H1 (cell line): ENCODE measurements around the gene TBC1D22A. TPM values are rescaled to one million over a fixed set of nuclear protein-coding genes. Genes with fewer than 3 reads are reported as not detected.

Experiments used
- CBX5 ChIP-seq: fragments of 300-800, 300-1000 bp; sonication (generic); IDR thresholded peaks from 2 replicates; pipeline ENCODE4 v1.7.1; 2016; ENCODE audit warnings: antibody characterized with exemption, low read length, low read depth
- CBX8 ChIP-seq: fragments of 300-800, 300-1000 bp; sonication (generic); IDR thresholded peaks from 2 replicates; pipeline ENCODE4 v1.7.1; 2016; ENCODE audit warnings: low read depth, low read length, borderline replicate concordance
- CHD7 ChIP-seq: fragments of 300-600 bp; sonication (generic); IDR thresholded peaks from 2 replicates; pipeline ENCODE4 v1.7.1; 2012; ENCODE audit warnings: low read length, moderate library complexity, mild to moderate bottlenecking, inconsistent platforms; ENCODE audit not compliant: insufficient replicate concordance
- JUN ChIP-seq: IDR thresholded peaks from 2 replicates; pipeline ENCODE4 v1.6.1; 2011; ENCODE audit warnings: low read depth, mild to moderate bottlenecking, improper control_type of control experiment, low read length
- KDM4A ChIP-seq: IDR thresholded peaks from one replicate; pipeline ENCODE4 v1.7.1; 2012; ENCODE audit warnings: low read depth, mild to moderate bottlenecking, moderate library complexity, low read length, inconsistent platforms; ENCODE audit not compliant: severe bottlenecking
- TAF7 ChIP-seq: optimal IDR thresholded peaks from 2 replicates; pipeline ENCODE3; 2011; ENCODE audit warnings: low read depth, mild to moderate bottlenecking, inconsistent platforms, low read length, moderate library complexity, borderline replicate concordance
- ZNF274 ChIP-seq: IDR thresholded peaks from 2 replicates; pipeline ENCODE4 v1.7.0; 2012; ENCODE audit warnings: low read length, borderline replicate concordance; ENCODE audit errors: extremely low read depth
- polyA plus RNA-seq, 7 experiments: library from polyadenylated mRNA; depleted of rRNA in 3 of 7; stranded (reverse) in 5 of 7; unstranded in 2 of 7; fragments of >200 nt in 5 of 7; fragments of 200-250 nt in 2 of 7; gene quantifications; 1 replicate in 5 of 7; 2 replicates in 1 of 7; 4 replicates in 1 of 7; pipeline versions ENCODE4 v1.2.1 to v1.2.3, GENCODE V29; 2011 to 2013; ENCODE audit warnings: missing spikeins in 2 of 7, mixed read lengths in 2 of 7
- total RNA-seq: library from RNA; stranded (reverse); fragmentation: NEBNext Ultra II Directional; extraction: Animal tissue kit (Norgen Biotek cat#: 25700); gene quantifications from 2 replicates; pipeline ENCODE4 v1.2.1, GENCODE V29; 2021

The TBC1D22A gene
- total and polyA plus RNA-seq, 2 of the 8 experiments (the other 6 are each of a cell fraction or from before 2014, with no cell fraction given): 11.9 to 18.4 TPM

- TF ChIP-seq JUN: no peak
- TF ChIP-seq ZNF274: no peak
- no peak for TF ChIP-seq CHD7
- no peak for TF ChIP-seq TAF7
- TF ChIP-seq CBX8: no peak
- TF ChIP-seq CBX5: no peak
- no peak for TF ChIP-seq KDM4A
Measured at GRCh38 chr22:46802608-46803027, 40.2 kb downstream of the TBC1D22A start (continued).
